GF-D8 (cell line): ENCODE results near the gene RAMP1.
"Not testable (repeated sequence)": the region's sequence is repeated elsewhere in the genome, so short reads cannot be mapped to it uniquely, and the experiment has no call there.

Experiments used
- DNase-seq: peaks from one replicate; lab custom pipeline; 2025; lab: John Stamatoyannopoulos, UW

Gene RAMP1

GRCh38 chr2:237951354-237951753 lies 91.9 kb downstream of the RAMP1 start:
- not testable (repeated sequence) for DNase-seq

GRCh38 chr2:237951878-237952277 lies 92.5 kb downstream of the RAMP1 start:
- DNase-seq: no peak

GRCh38 chr2:237952851-237953250 lies 93.4 kb downstream of the RAMP1 start:
- no peak for DNase-seq

- no peak for DNase-seq
These were observed 96.4 kb downstream of the RAMP1 start for GRCh38 chr2:237955640-237956401.

GRCh38 chr2:237956402-237956736 lies 96.9 kb downstream of the RAMP1 start:
- no peak for DNase-seq

- no peak for DNase-seq
These were observed 102.2 kb downstream of the RAMP1 start for GRCh38 chr2:237961637-237962036.
